H1 (cell line): Measurements from ENCODE around the gene ARHGEF7. TPM values are rescaled to one million over a fixed set of nuclear protein-coding genes. Genes with fewer than 3 reads are reported as not detected.

Experiments used
- CTCF ChIA-PET: fragments of 300-600 bp; sonication (Branson Sonifier 250); formaldehyde crosslinking; loops from one replicate; lab custom pipeline; 2021; ENCODE audit not compliant: partially characterized antibody; lab: Charles Lee
- POLR2A ChIA-PET: fragments of 300-600 bp; sonication (Branson Sonifier 250); formaldehyde crosslinking; loops from one replicate; lab custom pipeline; 2021; ENCODE audit warnings: inconsistent platforms; ENCODE audit not compliant: partially characterized antibody; lab: Charles Lee
- DNase-seq, 2 experiments: peaks; one replicate each; pipeline versions ENCODE4 v3.0.0 to v3.0.0-alpha.2; 2010 to 2022; ENCODE audit warnings: low spot score in 2 of 2, low read depth in 1 of 2, mixed read lengths in 1 of 2
- FAIRE-seq: peaks from 2 replicates; lab custom pipeline; 2011; peaks lifted over from hg19 to GRCh38; lab: Jason Lieb, UNC
- H2AFZ ChIP-seq: 2 replicates; pipeline ENCODE4 v1.8.1; 2012; ENCODE audit warnings: low read length, inconsistent platforms
- H2AK5ac ChIP-seq: 2 replicates; pipeline ENCODE4 v1.6.1; 2013; ENCODE audit warnings: low read depth, low read length
- H2BK120ac ChIP-seq: replicated peaks from 2 replicates; pipeline ENCODE3; 2013; ENCODE audit warnings: low read depth, low read length, inconsistent platforms
- H2BK12ac ChIP-seq: 2 replicates; pipeline ENCODE4 v1.6.1; 2013; ENCODE audit warnings: low read depth, low read length
- H2BK15ac ChIP-seq: 2 replicates; pipeline ENCODE4 v1.6.1; 2013; ENCODE audit warnings: low read length
- H2BK20ac ChIP-seq: 2 replicates; pipeline ENCODE4 v1.6.1; 2013; ENCODE audit warnings: low read length
- H2BK5ac ChIP-seq: 2 replicates; pipeline ENCODE4 v1.6.1; 2013; ENCODE audit warnings: low read depth, low read length
- H3K14ac ChIP-seq: 2 replicates; pipeline ENCODE4 v1.6.1; 2013; ENCODE audit warnings: inconsistent platforms; ENCODE audit not compliant: insufficient read length
- H3K18ac ChIP-seq: 2 replicates; pipeline ENCODE4 v1.6.1; 2013; ENCODE audit warnings: low read length; ENCODE audit errors: extremely low read depth
- H3K23ac ChIP-seq: 2 replicates; pipeline ENCODE4 v1.6.1; 2013; ENCODE audit warnings: inconsistent platforms; ENCODE audit not compliant: insufficient read length
- H3K23me2 ChIP-seq: 2 replicates; pipeline ENCODE4 v1.6.1; 2013; ENCODE audit warnings: low read depth, low read length
- H3K27ac ChIP-seq: 2 replicates; pipeline ENCODE4 v1.6.1; 2011; ENCODE audit warnings: low read depth, low read length, inconsistent platforms
- H3K27me3 ChIP-seq, 4 experiments: replicated peaks in 1 of 4; 1 replicate in 1 of 4; 2 replicates in 3 of 4; pipeline versions ENCODE4 v1.6.1 to v1.8.1; 2011 to 2013; ENCODE audit warnings: low read length in 3 of 4, mild to moderate bottlenecking in 3 of 4, inconsistent platforms in 2 of 4, mixed read lengths in 2 of 4, moderate library complexity in 1 of 4; ENCODE audit not compliant: control insufficient read depth in 3 of 4, insufficient read depth in 3 of 4; ENCODE audit errors: extremely low read depth in 1 of 4
- H3K36me3 ChIP-seq, 4 experiments: 2 replicates each; pipeline versions ENCODE4 v1.6.1 to v1.8.1; 2011 to 2013; ENCODE audit warnings: mild to moderate bottlenecking in 4 of 4, low read length in 3 of 4, moderate library complexity in 2 of 4, control low read depth in 1 of 4, inconsistent platforms in 1 of 4; ENCODE audit not compliant: insufficient read depth in 4 of 4, control insufficient read depth in 2 of 4
- H3K4ac ChIP-seq: replicated peaks from 2 replicates; pipeline ENCODE3; 2013; ENCODE audit warnings: low read length, low read depth, mixed read lengths, inconsistent platforms; ENCODE audit not compliant: insufficient read length
- H3K4me1 ChIP-seq, 4 experiments: replicated peaks in 1 of 4; 1 replicate in 1 of 4; 2 replicates in 3 of 4; pipeline versions ENCODE4 v1.6.1 to v1.8.1; 2011 to 2013; ENCODE audit warnings: low read length in 3 of 4, inconsistent platforms in 2 of 4, mixed read lengths in 1 of 4; ENCODE audit not compliant: insufficient read depth in 4 of 4, control insufficient read depth in 3 of 4
- H3K4me2 ChIP-seq, 2 experiments: 2 replicates each; pipeline versions ENCODE4 v1.6.1 to v1.8.1; 2011 to 2013; ENCODE audit warnings: low read depth in 2 of 2, low read length in 2 of 2, control low read depth in 1 of 2, inconsistent platforms in 1 of 2, mild to moderate bottlenecking in 1 of 2; ENCODE audit not compliant: insufficient read depth in 1 of 2
- H3K4me3 ChIP-seq, 4 experiments: fragments of 200-600, 300-600 bp in 1 of 4; sonication (generic), shearing (Covaris generic), sonication (Bioruptor Twin) in 1 of 4; 2 replicates each; pipeline versions ENCODE4 v1.5.1 to v1.8.1; 2011 to 2016; ENCODE audit warnings: low read length in 4 of 4, low read depth in 3 of 4, control low read depth in 2 of 4, inconsistent platforms in 2 of 4, mild to moderate bottlenecking in 2 of 4, mixed read lengths in 1 of 4, moderate library complexity in 1 of 4; ENCODE audit not compliant: insufficient read depth in 2 of 4; ENCODE audit errors: extremely low read depth in 1 of 4
- H3K56ac ChIP-seq: replicated peaks from 2 replicates; pipeline ENCODE3; 2013; ENCODE audit warnings: low read depth, mild to moderate bottlenecking, mixed read lengths, low read length, inconsistent platforms; ENCODE audit not compliant: insufficient read length
- H3K79me1 ChIP-seq: 2 replicates; pipeline ENCODE4 v1.6.1; 2013; ENCODE audit warnings: low read depth, low read length, control low read depth
- H3K79me2 ChIP-seq, 2 experiments: 2 replicates each; pipeline versions ENCODE4 v1.6.1 to v1.8.1; 2012 to 2013; ENCODE audit warnings: low read length in 2 of 2, mild to moderate bottlenecking in 2 of 2, inconsistent platforms in 1 of 2; ENCODE audit not compliant: insufficient read depth in 2 of 2, control insufficient read depth in 1 of 2
- H3K9ac ChIP-seq, 4 experiments: replicated peaks in 1 of 4; 1 replicate in 1 of 4; 2 replicates in 3 of 4; pipeline versions ENCODE4 v1.6.1 to v1.8.1; 2011 to 2013; ENCODE audit warnings: low read depth in 3 of 4, low read length in 3 of 4, control low read depth in 2 of 4, mild to moderate bottlenecking in 2 of 4, moderate library complexity in 2 of 4, inconsistent platforms in 1 of 4; ENCODE audit errors: extremely low read depth in 1 of 4
- H3K9me3 ChIP-seq, 2 experiments: 2 replicates each; pipeline versions ENCODE4 v1.6.1 to v1.8.1; 2012 to 2013; ENCODE audit warnings: mild to moderate bottlenecking in 2 of 2, moderate library complexity in 2 of 2, control low read depth in 1 of 2, inconsistent platforms in 1 of 2, low read depth in 1 of 2, low read length in 1 of 2, mixed read lengths in 1 of 2; ENCODE audit not compliant: insufficient read depth in 2 of 2
- H4K20me1 ChIP-seq, 2 experiments: replicated peaks in 1 of 2; 2 replicates each; pipeline versions ENCODE3 to v1.8.1; 2011 to 2013; ENCODE audit warnings: inconsistent platforms in 2 of 2, low read length in 2 of 2, mild to moderate bottlenecking in 1 of 2; ENCODE audit not compliant: insufficient read depth in 2 of 2, control insufficient read depth in 1 of 2
- H4K5ac ChIP-seq: 2 replicates; pipeline ENCODE4 v1.6.1; 2013; ENCODE audit warnings: low read length, low read depth, mixed read lengths, inconsistent platforms; ENCODE audit not compliant: insufficient read length
- H4K8ac ChIP-seq: 2 replicates; pipeline ENCODE4 v1.8.0; 2013; ENCODE audit warnings: mild to moderate bottlenecking, moderate library complexity, low read length, inconsistent platforms; ENCODE audit not compliant: insufficient read depth; ENCODE audit errors: extremely low read depth
- H4K91ac ChIP-seq: replicated peaks from 2 replicates; pipeline ENCODE3; 2013; ENCODE audit warnings: low read length, mixed read lengths, inconsistent platforms; ENCODE audit not compliant: insufficient read length
- BRCA1 ChIP-seq: IDR thresholded peaks from 2 replicates; pipeline ENCODE4 v1.6.1; 2012; ENCODE audit warnings: low read depth, low read length, improper control_type of control experiment
- CEBPB ChIP-seq: IDR thresholded peaks from 2 replicates; pipeline ENCODE4 v1.6.1; 2012; ENCODE audit warnings: low read depth, low read length
- CHD1 ChIP-seq: IDR thresholded peaks from 2 replicates; pipeline ENCODE4 v1.6.1; 2012; ENCODE audit warnings: low read depth, low read length, improper control_type of control experiment
- CHD2 ChIP-seq: IDR thresholded peaks from 2 replicates; pipeline ENCODE4 v1.6.1; 2012; ENCODE audit warnings: low read length, improper control_type of control experiment
- HDAC2 ChIP-seq, 2 experiments: fragments of 300-600 bp in 1 of 2; sonication (generic) in 1 of 2; IDR thresholded peaks; 2 replicates each; pipeline ENCODE4 v1.6.1; 2011 to 2012; ENCODE audit warnings: low read depth in 2 of 2, low read length in 2 of 2, mild to moderate bottlenecking in 2 of 2, moderate library complexity in 2 of 2, borderline replicate concordance in 1 of 2, inconsistent platforms in 1 of 2
- HDAC6 ChIP-seq: IDR thresholded peaks from one replicate; pipeline ENCODE4 v1.7.1; 2012; ENCODE audit warnings: low read depth, mild to moderate bottlenecking, inconsistent platforms, low read length, moderate library complexity
- JUND ChIP-seq: IDR thresholded peaks from 2 replicates; pipeline ENCODE4 v1.6.1; 2011; ENCODE audit warnings: mild to moderate bottlenecking, improper control_type of control experiment, low read length
- KDM1A ChIP-seq: fragments of 200-600, 300-600 bp; sonication (generic); IDR thresholded peaks from 2 replicates; pipeline ENCODE4 v1.7.1; 2016; ENCODE audit warnings: mild to moderate bottlenecking, low read length, borderline replicate concordance
- POU5F1 ChIP-seq: IDR thresholded peaks from 2 replicates; pipeline ENCODE4 v1.6.1; 2011; ENCODE audit warnings: low read depth, mild to moderate bottlenecking, low read length, moderate library complexity
- SUZ12 ChIP-seq: fragments of 200-600 bp; sonication (generic); IDR thresholded peaks from 2 replicates; pipeline ENCODE4 v1.6.1; 2012; ENCODE audit warnings: mild to moderate bottlenecking, inconsistent platforms, low read length, moderate library complexity, mixed read lengths
- TBP ChIP-seq: IDR thresholded peaks from 2 replicates; pipeline ENCODE4 v1.6.1; 2011; ENCODE audit warnings: low read depth, low read length, improper control_type of control experiment
- TCF12 ChIP-seq: IDR thresholded peaks from 2 replicates; pipeline ENCODE4 v1.6.1; 2011; ENCODE audit warnings: low read depth, mild to moderate bottlenecking, low read length
- TEAD4 ChIP-seq: IDR thresholded peaks from 2 replicates; pipeline ENCODE4 v1.6.1; 2012; ENCODE audit warnings: low read depth, low read length, inconsistent platforms, mixed read lengths
- ZNF274 ChIP-seq: IDR thresholded peaks from 2 replicates; pipeline ENCODE4 v1.7.0; 2012; ENCODE audit warnings: low read length, borderline replicate concordance; ENCODE audit errors: extremely low read depth
- WGBS, 2 experiments: shearing (Covaris generic) in 1 of 2; methylation state at CpG; one replicate each; pipeline versions ENCODE4 v1.1.6 to v1.1.7; 2013 to 2015; ENCODE audit warnings: low lambda C conversion rate in 2 of 2, mixed read lengths in 2 of 2, inconsistent platforms in 1 of 2, low coverage in 1 of 2, missing lambda C conversion rate in 1 of 2; ENCODE audit not compliant: insufficient replicate concordance in 2 of 2, insufficient coverage in 1 of 2, insufficient read length in 1 of 2; ENCODE audit errors: extremely low coverage in 1 of 2, missing lambda C conversion rate in 1 of 2; 5-methylcytosine and 5-hydroxymethylcytosine counted together
- polyA plus RNA-seq, 7 experiments: library from polyadenylated mRNA; depleted of rRNA in 3 of 7; stranded (reverse) in 5 of 7; unstranded in 2 of 7; fragments of >200 nt in 5 of 7; fragments of 200-250 nt in 2 of 7; gene quantifications; 1 replicate in 5 of 7; 2 replicates in 1 of 7; 4 replicates in 1 of 7; pipeline versions ENCODE4 v1.2.1 to v1.2.3, GENCODE V29; 2011 to 2013; ENCODE audit warnings: missing spikeins in 2 of 7, mixed read lengths in 2 of 7
- total RNA-seq: library from RNA; stranded (reverse); fragmentation: NEBNext Ultra II Directional; extraction: Animal tissue kit (Norgen Biotek cat#: 25700); gene quantifications from 2 replicates; pipeline ENCODE4 v1.2.1, GENCODE V29; 2021

Gene ARHGEF7
- total and polyA plus RNA-seq, 2 of the 8 experiments (the other 6 are each of a cell fraction or from before 2014, with no cell fraction given) = 26.2 to 56.5 TPM

- Histone ChIP-seq H3K23me2 (no peaks in the 10 kb centered on the region), H3K23ac (no peak overlapping the region), H3K79me2 (no peaks in the 10 kb centered on the region), H3K14ac (no peak overlapping the region), H4K8ac (0 out of 2 replicates have a peak overlapping the region, but pooled peaks have one; percentile 18), H2BK120ac (no peak overlapping the region), H4K91ac (no peak overlapping the region), H3K4me1 (peaks cover 0 to 5% (median 2%) of the 10 kb centered on the region in 4 experiments; a peak in 4 of 7 replicates), H3K4ac (no peak overlapping the region), H4K20me1 (no peaks in the 10 kb centered on the region), H2BK15ac (no peak overlapping the region), H3K4me3 (no peak overlapping the region), H3K4me2 (no peak overlapping the region), H2BK12ac (no peak overlapping the region), H3K56ac (no peak overlapping the region), H3K18ac (no peak overlapping the region), H2BK20ac (no peak overlapping the region), H3K27me3 (no peaks in the 10 kb centered on the region), H3K9me3 (no peaks in the 10 kb centered on the region; a peak in 1 of 4 replicates), H3K27ac (no peak overlapping the region), H4K5ac (no peak overlapping the region), H3K9ac (no peak overlapping the region), H2BK5ac (no peak overlapping the region), H2AK5ac (no peak overlapping the region), H2AFZ (no peak overlapping the region), H3K36me3 (no peaks in the 10 kb centered on the region), H3K79me1 (no peaks in the 10 kb centered on the region)
- CTCF ChIA-PET = no interaction called here
- TF ChIP-seq TCF12 (no peak), ZNF274 (no peak), HDAC6 (no peak), JUND (no peak), CEBPB (no peak), BRCA1 (no peak), TEAD4 (no peak), CHD1 (no peak), CHD2 (no peak), KDM1A (no peak), TBP (no peak), HDAC2 (IDR thresholded peaks at IDR 0.05; ENCODE audit: borderline replicate concordance in 1 of 2, low read depth in 2 of 2, low read length in 2 of 2) (no peak), SUZ12 (no peak), POU5F1 (no peak)
- DNase-seq = no peak
- WGBS, 2 experiments = 80% methylated on average over 11 of the region's 11 CpGs; no CpG with 5 or more reads in 1 of the 2 experiments
- POLR2A ChIA-PET = no interaction called here
- no peak for FAIRE-seq
Observed at GRCh38 chr13:111343186-111343805, 228.2 kb downstream of the ARHGEF7 start.
